ENCODE results near the gene PFDN6.
"Not testable (repeated sequence)": the region's sequence is repeated elsewhere in the genome, so short reads cannot be mapped to it uniquely, and the experiment has no call there.

Gene PFDN6

DNA sequence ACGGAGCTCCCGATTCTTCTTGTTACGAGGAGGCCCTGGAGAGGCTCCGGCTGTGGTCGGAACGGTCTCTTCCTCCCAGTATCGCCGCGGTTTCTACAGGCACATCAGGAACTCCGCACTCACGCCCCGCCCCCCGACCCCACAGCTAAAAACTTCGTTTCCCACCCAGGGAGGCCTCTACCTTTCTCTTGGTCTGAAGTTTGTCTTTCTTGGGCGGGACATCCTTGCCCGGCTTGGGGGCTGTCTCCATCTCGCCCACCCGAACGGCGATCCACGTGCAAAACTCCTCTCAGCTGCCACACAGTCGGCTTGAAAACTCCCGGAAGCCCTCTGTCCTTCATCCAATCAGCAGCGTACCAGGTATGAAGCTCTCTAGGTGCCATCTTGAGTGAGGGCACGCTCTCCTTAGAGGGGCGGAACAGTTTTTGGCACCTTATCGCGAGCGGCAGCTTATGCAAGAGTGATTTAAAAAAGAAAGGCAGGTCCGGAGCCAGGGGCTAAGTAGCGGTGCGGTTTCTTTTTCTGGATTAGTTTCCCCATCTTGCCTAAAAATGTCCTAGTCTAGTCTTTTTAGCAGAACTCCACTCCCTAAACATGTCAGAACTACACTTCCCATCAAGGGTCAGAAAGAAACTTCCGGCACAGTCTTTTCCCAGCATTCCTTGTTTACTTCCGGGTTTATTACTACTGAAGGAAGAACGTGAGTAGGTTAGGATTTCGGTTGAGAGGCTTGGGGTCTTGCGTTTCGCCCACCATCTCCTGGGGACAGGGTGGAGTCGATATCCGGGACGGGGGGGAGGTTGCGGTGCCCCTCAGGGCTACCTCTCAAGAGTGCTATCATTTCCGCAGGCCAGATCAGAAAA lies at the start of gene PFDN6, which contains the start of gene WDR46:
PFDN6 (plus strand) TSS at position 681 of the 863 bp plus-strand sequence. CDS start 256 bp downstream, outside the sequence.
WDR46 (minus strand) TSS at position 319 of the 863 bp plus-strand sequence; CDS start at position 250, 69 bp downstream.
- in situ Hi-C loops (cut with HindIII; ENCODE audit: low pct_ligation_motif_present, low pct_unique_long_range_greater_than_20kb, low sequenced_read_pairs), result no loop called here

DNA sequence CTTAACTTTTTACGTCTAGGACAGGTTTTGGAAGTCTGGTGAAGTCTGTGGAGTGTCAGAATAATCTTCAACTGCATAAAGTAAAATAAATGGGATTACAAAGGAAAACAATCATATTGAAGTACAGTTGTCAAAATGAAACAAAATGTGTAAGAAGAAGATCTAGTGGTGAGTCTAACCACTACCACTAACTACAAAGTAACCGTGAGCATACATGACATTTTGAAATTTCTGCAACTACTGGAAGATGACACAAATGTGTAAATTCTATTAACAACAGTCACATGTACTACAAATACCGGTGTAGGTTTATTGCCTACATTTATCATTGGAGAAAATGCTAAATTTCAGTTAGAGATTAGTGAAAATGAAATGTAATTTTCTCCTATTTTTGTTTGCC lies 47.4 kb upstream of the PFDN6 start:
- in situ Hi-C loops (cut with HindIII; ENCODE audit: low pct_ligation_motif_present, low pct_unique_long_range_greater_than_20kb, low sequenced_read_pairs), result no loop called here
- DNase-seq, result no peak

More for the DNA sequence above, at the start of gene PFDN6, which contains the start of gene WDR46:
- DNase-seq, result peak; percentile 88

DNA sequence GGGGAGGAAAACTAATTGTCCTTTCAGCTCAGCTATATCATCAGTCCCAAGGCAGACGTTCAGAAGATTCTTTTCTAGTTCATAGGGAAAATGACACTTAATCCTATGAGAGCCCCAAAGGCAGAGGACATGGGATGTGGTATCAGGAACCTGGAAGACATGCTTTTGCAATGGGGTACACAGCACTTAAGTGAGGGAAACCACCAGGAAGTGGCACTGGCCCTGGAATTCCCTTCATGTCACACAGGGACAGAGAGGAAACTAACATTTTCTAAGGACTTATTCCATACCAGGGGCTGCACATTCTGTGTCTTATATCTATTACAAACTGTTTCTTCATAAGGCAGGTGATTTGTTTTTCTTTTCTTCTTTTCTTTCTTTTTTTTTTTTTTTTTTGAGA lies 45.9 kb upstream of the PFDN6 start:
- in situ Hi-C loops (cut with HindIII; ENCODE audit: low pct_ligation_motif_present, low pct_unique_long_range_greater_than_20kb, low sequenced_read_pairs), result no loop called here
- no peak for DNase-seq

DNA sequence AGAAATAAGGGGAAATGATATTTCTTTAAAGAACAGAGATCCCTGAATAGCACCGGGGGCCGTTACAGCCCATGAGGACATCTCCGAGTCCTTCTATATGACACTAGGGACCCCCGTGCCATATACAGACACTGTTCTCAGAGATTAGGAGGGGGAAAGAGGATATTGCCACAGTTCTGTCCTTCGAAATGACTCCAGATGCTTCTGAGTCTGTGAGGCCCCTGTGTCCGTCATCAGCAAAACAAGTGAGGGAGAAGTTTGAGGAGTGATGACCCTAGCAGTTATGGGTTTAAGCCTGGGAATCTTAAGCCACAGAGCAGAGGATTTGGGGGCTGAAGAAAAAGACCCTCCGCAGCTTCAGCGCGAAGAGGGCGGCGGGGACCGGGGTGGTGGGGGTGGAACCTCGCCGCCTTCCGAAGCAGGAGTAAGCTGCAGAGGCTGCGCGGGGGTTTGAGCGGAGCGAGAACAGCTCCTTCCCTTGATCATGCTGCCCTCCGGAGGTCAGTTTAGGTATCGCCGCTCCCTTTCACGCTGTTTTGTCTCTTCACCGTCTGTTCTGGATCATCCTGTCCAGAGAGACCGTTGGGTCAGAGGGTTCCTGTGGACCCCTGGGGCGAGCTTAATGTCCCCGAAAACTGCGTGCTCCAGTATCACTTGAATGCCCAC lies 41.3 kb upstream of the PFDN6 start:
- peak; percentile 83 for DNase-seq
- in situ Hi-C loops (cut with HindIII; ENCODE audit: low pct_ligation_motif_present, low pct_unique_long_range_greater_than_20kb, low sequenced_read_pairs), result no loop called here

DNA sequence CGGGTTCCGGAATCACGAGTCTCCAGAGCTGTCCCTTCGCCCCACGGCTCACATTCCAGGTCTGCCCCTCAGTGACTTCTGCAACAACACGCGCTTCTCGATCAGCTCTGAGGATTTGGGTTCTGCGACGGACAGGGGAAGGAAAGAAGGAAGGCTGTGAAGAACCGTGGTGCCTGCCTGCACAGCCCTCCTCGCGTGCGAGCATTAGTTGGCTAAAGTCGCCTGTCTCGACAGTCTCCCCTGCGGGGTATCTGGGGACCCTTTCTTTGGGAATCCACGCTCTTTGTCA lies 40.8 kb upstream of the PFDN6 start:
- in situ Hi-C loops (cut with HindIII; ENCODE audit: low pct_ligation_motif_present, low pct_unique_long_range_greater_than_20kb, low sequenced_read_pairs), result no loop called here
- DNase-seq, result no peak

DNA sequence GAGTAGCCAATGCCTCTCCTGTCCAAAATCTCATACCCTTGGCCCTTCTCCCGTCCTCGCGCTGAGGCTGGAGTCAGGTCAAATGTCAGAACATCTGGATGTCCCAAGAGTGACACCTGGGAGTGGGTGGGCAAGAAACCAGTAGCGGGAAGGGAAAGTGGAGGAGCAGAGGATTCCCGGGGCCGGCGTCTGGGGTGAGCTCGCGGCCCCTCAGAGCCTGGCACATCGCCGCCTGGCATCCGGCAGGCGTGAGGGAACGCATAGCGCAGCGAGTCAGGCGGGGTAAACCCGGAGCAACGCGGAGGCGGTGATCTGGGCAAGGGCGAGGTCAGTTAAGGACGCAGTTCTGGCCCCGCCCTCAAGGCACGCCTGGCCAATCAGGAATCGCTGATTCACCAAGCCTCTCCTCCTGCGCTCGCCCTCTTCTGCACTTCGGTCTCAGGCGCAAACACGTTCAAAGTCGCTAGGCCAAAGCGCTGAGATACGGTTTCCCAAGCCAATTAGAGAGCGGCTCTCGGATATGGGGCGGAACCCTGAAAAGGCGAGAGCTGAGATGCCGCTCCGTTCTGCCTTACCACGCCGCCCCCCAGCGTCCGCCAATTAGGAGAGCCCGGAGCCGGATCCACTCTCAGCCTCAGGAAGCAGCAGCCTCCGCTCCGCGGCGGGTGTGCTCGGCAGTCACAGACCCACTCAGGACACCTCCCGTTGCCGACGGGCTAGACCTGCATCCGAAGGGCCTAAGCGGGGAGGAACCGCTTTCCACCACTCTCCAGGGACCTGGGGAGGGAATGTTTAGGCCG lies 40.3 kb upstream of the PFDN6 start:
- in situ Hi-C loops (cut with HindIII; ENCODE audit: low pct_ligation_motif_present, low pct_unique_long_range_greater_than_20kb, low sequenced_read_pairs), result no loop called here
- DNase-seq, result peak; percentile 97

DNA sequence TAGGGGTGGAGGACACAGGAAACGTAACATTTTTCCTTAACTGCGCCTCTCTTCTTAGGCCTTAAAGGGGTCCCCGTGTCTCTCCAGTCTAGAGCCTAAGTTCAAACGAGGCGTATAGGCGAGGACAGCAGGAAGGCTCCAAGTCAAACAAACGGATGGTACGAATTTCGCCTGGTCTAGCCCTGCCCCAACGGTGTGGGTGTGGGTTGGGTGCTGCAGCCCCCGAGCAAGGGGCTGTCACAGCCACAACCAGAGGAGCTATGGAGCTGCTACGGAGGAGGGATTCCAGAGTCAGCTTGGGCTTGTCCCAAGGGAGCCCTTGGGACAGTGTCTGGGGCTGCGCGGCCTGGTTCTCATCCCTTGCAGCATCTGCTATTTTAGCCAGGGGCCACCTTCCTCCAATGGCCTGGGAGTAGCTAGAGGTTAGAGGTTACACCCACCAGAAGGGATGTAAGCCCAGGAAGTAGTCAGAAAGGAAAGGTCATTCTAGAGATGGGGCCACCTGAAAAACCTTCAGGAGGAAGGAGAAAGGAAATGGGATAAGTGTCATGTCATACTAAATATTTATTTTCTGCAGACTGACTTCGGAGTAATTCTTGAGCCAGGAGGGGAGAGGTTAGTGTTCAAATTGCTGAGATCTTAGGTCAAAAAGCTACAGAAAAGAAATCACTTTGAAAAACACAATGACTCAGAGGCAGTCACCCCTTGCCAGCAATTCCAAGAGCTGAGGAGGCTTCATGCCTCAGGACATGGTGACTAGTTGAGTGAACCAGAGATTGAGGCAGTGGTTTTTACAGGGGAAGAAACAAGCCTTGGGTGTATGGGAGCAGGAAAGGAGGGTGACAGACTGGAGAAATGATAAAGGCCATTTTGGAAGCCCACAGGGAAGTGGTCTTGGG lies 39.4 kb upstream of the PFDN6 start:
- in situ Hi-C loops (cut with HindIII; ENCODE audit: low pct_ligation_motif_present, low pct_unique_long_range_greater_than_20kb, low sequenced_read_pairs), result no loop called here

DNA sequence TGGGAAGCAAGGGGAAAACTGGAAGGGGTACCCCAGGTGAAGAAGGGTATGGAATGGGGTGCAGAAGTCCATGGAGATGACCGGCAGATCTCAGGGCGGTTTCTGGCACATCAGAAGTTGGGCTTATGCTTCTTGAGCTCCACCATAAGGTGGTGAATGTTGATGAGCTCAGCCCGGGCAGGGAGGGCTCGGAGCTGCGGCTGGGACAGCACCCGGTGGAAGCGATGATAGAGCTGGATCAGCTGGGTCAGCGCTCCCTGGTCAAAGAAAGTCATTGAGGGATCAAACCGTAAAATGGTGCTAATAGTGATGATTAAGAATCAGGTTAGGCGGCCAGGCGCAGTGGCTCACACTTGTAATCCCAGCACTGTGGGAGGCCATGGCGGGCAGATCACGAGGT lies 38.7 kb upstream of the PFDN6 start:
- DNase-seq, result no peak
- in situ Hi-C loops (cut with HindIII; ENCODE audit: low pct_ligation_motif_present, low pct_unique_long_range_greater_than_20kb, low sequenced_read_pairs), result no loop called here

More for the DNA sequence above, 39.4 kb upstream of the PFDN6 start:
- peak; percentile 62 for DNase-seq

DNA sequence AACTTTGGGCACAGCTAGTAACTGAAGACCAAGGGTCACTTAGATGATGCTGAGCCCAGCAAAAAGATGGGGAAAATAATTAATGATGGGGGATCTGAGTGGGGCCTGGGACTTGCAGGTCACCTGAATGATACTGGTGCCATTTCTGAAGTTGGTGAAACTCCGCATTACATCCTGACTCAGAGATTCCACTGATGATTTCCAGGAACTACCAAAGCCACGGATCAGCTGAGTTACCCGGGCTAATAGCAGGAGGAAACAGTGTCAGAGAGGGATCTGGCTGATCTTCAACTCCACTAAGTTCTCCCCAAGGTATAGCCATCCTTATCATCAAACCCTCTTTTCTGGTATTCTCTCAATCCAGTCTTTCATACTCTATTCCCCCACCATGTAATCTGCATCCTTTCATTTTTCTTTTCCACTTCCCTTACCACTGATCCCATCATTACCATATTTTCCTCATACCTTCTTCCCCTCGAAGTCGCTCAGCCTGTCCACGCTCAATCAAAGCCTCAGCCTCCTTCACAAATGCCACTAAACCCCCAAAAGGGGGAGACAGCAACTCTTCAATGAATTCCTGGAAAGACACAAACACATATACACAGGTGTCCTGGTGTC lies 37.9 kb upstream of the PFDN6 start:
- no peak for DNase-seq
- in situ Hi-C loops (cut with HindIII; ENCODE audit: low pct_ligation_motif_present, low pct_unique_long_range_greater_than_20kb, low sequenced_read_pairs), result no loop called here

DNA sequence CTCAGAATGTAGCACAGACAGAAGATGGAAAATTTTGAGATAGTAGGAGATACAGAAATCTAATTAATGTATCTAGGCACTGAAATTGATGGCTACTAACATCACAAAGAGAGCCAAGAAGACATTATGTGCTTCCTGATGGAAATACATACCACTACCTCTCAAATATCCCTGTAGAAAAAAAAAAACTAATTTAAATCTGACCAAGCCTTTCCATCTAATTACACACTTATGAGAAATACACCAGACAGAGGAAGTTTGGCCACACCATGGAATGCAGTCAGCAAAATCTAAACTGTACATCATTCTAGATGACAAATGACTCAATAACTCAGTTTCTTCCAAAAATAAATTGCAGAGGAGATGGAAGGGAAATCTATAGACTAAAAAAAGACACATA lies 36.6 kb upstream of the PFDN6 start:
- DNase-seq, result no peak
- in situ Hi-C loops (cut with HindIII; ENCODE audit: low pct_ligation_motif_present, low pct_unique_long_range_greater_than_20kb, low sequenced_read_pairs), result no loop called here

DNA sequence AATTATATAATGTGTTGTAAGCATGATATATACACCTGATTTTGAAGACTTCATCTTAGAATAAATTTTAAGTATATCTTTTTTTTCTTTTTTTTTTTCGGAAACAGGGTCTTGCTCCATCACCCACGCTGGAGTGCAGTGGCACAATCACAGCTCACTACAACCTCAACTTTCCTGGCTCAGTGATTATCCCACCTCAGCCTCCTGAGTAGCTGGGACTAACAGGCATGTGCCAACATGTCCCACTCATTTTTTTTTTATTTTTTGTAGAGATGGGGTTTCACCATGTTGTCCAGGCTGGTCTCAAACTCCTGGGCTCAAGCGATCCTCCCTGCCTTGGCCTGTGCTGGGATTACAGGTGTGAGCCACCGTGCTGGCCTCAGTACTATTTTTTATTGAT lies 34.8 kb upstream of the PFDN6 start:
- in situ Hi-C loops (cut with HindIII; ENCODE audit: low pct_ligation_motif_present, low pct_unique_long_range_greater_than_20kb, low sequenced_read_pairs), result no loop called here
- DNase-seq, result no peak

DNA sequence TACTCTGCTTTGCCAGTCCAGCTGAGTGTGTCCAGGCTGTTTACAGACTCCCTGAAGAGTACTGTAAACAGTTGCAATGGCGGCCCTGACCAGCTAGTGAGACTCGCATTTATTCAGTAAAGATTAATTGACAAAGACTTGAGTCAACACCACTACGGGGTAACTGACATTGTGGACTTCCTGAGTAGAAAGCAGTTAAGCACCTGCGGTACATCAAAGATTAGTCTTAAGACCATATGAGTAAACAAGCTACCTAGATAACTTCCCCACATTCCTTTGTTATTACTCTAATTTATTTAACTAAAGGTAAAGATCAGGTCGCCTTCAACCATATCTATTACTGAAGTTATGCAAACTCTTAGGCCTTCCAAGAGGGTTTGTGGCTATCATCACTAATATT lies 30.4 kb upstream of the PFDN6 start:
- in situ Hi-C loops (cut with HindIII; ENCODE audit: low pct_ligation_motif_present, low pct_unique_long_range_greater_than_20kb, low sequenced_read_pairs), result no loop called here
- DNase-seq, result no peak

DNA sequence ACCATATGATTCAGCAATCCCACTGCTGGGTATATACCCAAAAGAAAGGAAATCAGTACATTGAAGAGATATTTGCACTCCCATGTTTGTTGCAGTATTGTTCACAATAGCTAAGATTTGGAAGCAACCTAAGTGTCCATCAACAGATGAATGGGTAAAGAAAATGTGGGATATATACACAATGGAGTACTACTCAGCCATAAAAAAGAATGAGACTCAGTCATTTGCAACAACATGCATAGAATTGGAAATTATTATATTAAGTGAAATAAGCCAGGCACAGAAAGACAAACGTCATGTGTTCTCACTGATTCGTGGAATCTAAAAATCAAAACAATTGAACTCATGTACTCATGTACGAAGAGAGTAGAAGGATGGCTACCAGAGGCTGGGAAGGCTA lies 26.9 kb upstream of the PFDN6 start:
- in situ Hi-C loops (cut with HindIII; ENCODE audit: low pct_ligation_motif_present, low pct_unique_long_range_greater_than_20kb, low sequenced_read_pairs); DNase-seq: not testable (repeated sequence)

DNA sequence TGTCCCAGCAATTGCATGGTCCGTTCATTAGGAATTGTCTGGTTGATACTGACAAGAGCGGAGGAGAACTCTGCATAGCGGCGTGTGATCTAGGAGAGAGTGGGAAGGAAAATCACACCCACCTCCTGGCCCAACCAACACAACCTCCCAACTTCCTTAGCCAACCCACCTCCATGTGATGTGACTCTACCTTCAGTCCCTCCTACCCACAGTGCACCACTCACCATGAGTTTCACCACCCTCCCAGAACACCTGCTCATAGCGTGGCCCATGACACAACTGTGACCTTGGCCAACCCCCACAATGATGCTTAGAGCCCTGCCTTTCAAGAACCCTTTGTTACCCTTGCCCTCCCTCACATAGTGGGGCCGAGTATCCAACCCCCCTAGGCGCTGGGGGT lies 25.4 kb upstream of the PFDN6 start:
- DNase-seq, result no peak
- in situ Hi-C loops (cut with HindIII; ENCODE audit: low pct_ligation_motif_present, low pct_unique_long_range_greater_than_20kb, low sequenced_read_pairs), result no loop called here

DNA sequence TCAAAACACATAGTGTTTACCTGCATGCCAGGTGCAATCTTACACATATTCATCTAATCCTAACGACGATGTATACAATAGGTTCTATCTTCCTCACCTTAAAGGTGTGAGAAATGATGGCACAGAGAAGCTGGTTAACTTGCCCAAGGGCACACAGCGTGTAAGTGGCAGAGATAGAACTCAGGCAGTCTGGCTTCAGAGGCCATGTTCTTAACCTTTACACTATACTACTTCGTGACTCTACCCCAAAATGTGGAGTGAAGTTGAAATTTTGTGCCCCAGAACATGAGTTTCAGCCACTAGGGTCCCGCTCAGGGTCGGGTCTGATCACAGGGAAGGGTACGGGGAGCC lies 18.3 kb upstream of the PFDN6 start:
- in situ Hi-C loops (cut with HindIII; ENCODE audit: low pct_ligation_motif_present, low pct_unique_long_range_greater_than_20kb, low sequenced_read_pairs), result no loop called here
- peak; percentile 10 for DNase-seq

DNA sequence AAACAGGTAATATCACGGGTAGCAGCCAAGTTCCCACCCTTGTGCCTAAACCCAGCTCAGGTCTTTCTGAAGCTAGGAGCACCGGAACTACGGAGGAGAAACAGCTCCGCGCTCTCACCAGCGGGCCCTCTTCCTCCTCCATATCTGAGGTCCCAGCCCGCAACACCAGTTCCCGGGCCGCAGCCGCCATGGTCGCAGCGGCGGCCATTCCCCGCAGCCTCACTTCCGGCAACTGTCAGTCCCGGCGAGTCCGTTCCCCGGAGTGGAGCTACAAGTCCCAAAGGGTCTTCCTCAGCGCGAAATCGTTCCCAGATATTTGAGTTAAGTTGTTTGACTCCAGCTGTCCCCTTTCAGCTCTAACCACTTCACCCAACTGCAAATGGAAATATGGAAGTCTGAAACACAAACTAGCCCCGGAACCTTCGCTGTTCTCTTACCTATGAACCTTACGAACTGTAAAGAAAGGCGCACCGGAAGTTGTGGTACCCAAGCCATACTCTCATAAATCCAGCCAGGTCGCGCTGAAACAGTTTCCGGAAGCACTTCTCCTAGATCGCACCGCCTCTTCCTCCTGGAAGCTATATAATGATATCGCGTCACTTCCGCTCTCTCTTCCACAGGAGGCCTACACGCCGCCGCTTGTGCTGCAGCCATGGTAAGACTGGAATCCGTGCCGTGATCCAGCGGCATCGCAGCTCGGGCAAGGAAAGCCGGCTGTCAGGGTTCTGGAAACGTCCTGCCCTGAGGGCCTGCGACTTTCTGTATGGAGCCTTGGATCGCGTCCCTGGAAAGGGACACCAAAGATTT lies 17.7 kb upstream of the PFDN6 start, which contains the start of the genes RPS18 and VPS52:
RPS18 (plus strand) TSS at position 608 of the 807 bp plus-strand sequence; CDS start at position 653, 45 bp downstream.
VPS52 (minus strand) TSS at position 409 of the 807 bp plus-strand sequence; CDS start at position 208, 201 bp downstream.
- peak; percentile 98 for DNase-seq
- in situ Hi-C loops (cut with HindIII; ENCODE audit: low pct_ligation_motif_present, low pct_unique_long_range_greater_than_20kb, low sequenced_read_pairs), result no loop called here
